Activated naive CD8-positive, alpha-beta T cell treated with anti-CD3 and anti-CD28 coated beads, Interleukin-2, amount 10 ng/mL, durations not matched to agents 7 days and 5 days (primary cell): ENCODE data around the gene DDX1. TPM values are rescaled to one million over a fixed set of nuclear protein-coding genes. Genes with fewer than 3 reads are reported as not detected.
A peak's percentile ranks its signal among the peaks of the same experiment; 100 is the strongest.

Experiments
- ATAC-seq: fragments of 150-1000 bp; cut with Tn5 transposase; one replicate; pipeline ENCODE4 v1.10.0; 2021; ENCODE audit warnings: low read depth, moderate library complexity
- POLR2A ChIA-PET: fragments of 350-600 bp; sonication (Branson Sonifier 250); formaldehyde crosslinking; loops from one replicate; lab custom pipeline; 2021; ENCODE audit warnings: antibody characterized with exemption; lab: Charles Lee
- DNase-seq: peaks from one replicate; pipeline ENCODE4 v3.0.0; 2021
- H3K27ac Mint-ChIP-seq: one replicate; pipeline ENCODE4 v1.8.0; 2022; ENCODE audit warnings: mild to moderate bottlenecking, mixed read lengths
- H3K27me3 Mint-ChIP-seq: one replicate; pipeline ENCODE4 v1.8.0; 2022; ENCODE audit warnings: mild to moderate bottlenecking, moderate library complexity, mixed read lengths
- H3K36me3 Mint-ChIP-seq: one replicate; pipeline ENCODE4 v1.8.0; 2021; ENCODE audit warnings: mild to moderate bottlenecking, mixed read lengths
- H3K4me1 Mint-ChIP-seq: one replicate; pipeline ENCODE4 v1.8.0; 2021; ENCODE audit warnings: mixed read lengths
- H3K4me3 Mint-ChIP-seq: one replicate; pipeline ENCODE4 v1.8.0; 2022; ENCODE audit warnings: mild to moderate bottlenecking, moderate library complexity, mixed read lengths
- H3K9me3 Mint-ChIP-seq: one replicate; pipeline ENCODE4 v1.8.0; 2021; ENCODE audit warnings: mixed read lengths
- total RNA-seq, 2 experiments: library from RNA; stranded (reverse); gene quantifications; one replicate each; pipeline ENCODE4 v1.2.3, GENCODE V29; 2021

The DDX1 gene
- total RNA-seq, 2 experiments from 2014 or later, result 55.9 to 59.1 TPM

- peaks cover 10% of the 10 kb centered on the region for H3K4me1 Mint-ChIP-seq
- POLR2A ChIA-PET, result no interaction called here
- peaks cover 14% of the 10 kb centered on the region for H3K27me3 Mint-ChIP-seq
- H3K27ac Mint-ChIP-seq, result no peak overlapping the region
- no peaks in the 10 kb centered on the region for H3K36me3 Mint-ChIP-seq
- no peak for ATAC-seq
- no peak overlapping the region for H3K4me3 Mint-ChIP-seq
- H3K9me3 Mint-ChIP-seq, result no peaks in the 10 kb centered on the region
- DNase-seq, result no peak
These were observed 24.8 kb upstream of the DDX1 start for GRCh38 chr2:15566912-15567311.

GRCh38 chr2:15568874-15569273 is 22.8 kb upstream of the DDX1 start:
- POLR2A ChIA-PET, result no interaction called here
- Mint-ChIP-seq H3K27ac (no peak overlapping the region), H3K4me3 (no peak overlapping the region), H3K4me1 (no peaks in the 10 kb centered on the region), H3K36me3 (no peaks in the 10 kb centered on the region), H3K27me3 (peaks cover 14% of the 10 kb centered on the region), H3K9me3 (no peaks in the 10 kb centered on the region)
- DNase-seq, result no peak
- no peak for ATAC-seq

- no peaks in the 10 kb centered on the region for H3K36me3 Mint-ChIP-seq
- H3K27me3 Mint-ChIP-seq, result peaks cover 9% of the 10 kb centered on the region
- DNase-seq (no peak), ATAC-seq (no peak)
- no peaks in the 10 kb centered on the region for H3K4me1 Mint-ChIP-seq
- POLR2A ChIA-PET, result no interaction called here
- no peak overlapping the region for H3K27ac Mint-ChIP-seq
- no peak overlapping the region for H3K4me3 Mint-ChIP-seq
- H3K9me3 Mint-ChIP-seq, result no peaks in the 10 kb centered on the region
These were observed 21.6 kb upstream of the DDX1 start for GRCh38 chr2:15570104-15570503.

DNA sequence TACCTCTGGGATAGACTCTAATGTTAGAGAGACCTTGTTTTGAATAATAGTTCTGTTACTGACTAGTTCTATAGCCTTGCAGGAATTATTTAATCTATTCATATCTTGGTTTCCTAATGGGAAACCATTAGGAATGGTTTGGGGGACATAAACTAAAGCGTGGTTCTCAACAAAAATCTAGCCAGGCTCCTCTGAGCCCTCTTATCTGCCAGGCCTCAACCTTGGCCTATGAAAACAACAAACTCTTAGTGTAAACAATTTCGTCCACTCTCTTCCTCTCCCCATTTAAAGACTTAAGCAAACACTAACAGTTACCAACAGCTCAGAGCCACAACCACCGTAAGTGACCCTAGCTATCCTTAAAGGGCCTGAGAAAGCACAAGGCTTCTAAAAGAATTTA is 19.9 kb upstream of the DDX1 start:
- Mint-ChIP-seq H3K27ac (no peak overlapping the region), H3K27me3 (peaks cover 5% of the 10 kb centered on the region), H3K4me1 (no peaks in the 10 kb centered on the region), H3K9me3 (no peaks in the 10 kb centered on the region), H3K36me3 (no peaks in the 10 kb centered on the region), H3K4me3 (no peak overlapping the region)
- ATAC-seq, result no peak
- POLR2A ChIA-PET, result no interaction called here
- no peak for DNase-seq

GRCh38 chr2:15577071-15577735 is 14.5 kb upstream of the DDX1 start:
- POLR2A ChIA-PET, result no interaction called here
- DNase-seq, result peak; percentile 79
- peaks cover 1% of the 10 kb centered on the region for H3K4me1 Mint-ChIP-seq
- H3K4me3 Mint-ChIP-seq, result no peak overlapping the region
- peaks cover 2% of the 10 kb centered on the region for H3K27me3 Mint-ChIP-seq
- H3K9me3 Mint-ChIP-seq, result no peaks in the 10 kb centered on the region
- H3K27ac Mint-ChIP-seq, result no peak overlapping the region
- peak; percentile 96 for ATAC-seq
- H3K36me3 Mint-ChIP-seq, result no peaks in the 10 kb centered on the region

DNA sequence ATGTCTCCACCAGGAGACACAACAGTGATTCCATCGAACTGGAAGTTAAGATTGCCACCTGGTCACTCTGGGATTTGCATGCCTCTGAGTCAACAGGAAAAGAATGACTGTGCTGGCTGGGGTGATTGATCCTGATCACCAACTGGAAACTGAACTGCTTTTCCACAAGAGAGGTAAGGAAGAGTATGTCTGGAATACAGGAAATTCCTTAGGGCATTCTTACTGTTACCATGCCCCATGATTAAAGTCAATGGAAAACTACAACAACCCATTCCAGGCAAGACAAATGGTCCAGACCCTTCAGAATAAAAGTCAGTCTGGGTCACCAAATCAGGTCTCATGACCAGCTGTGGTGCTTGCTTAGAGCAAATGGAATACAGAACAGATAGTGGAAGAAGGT is 12.0 kb upstream of the DDX1 start:
- peaks cover 1% of the 10 kb centered on the region for H3K4me1 Mint-ChIP-seq
- H3K4me3 Mint-ChIP-seq, result no peak overlapping the region
- ATAC-seq, result no peak
- H3K27me3 Mint-ChIP-seq, result peaks cover 2% of the 10 kb centered on the region
- POLR2A ChIA-PET, result no interaction called here
- no peaks in the 10 kb centered on the region for H3K9me3 Mint-ChIP-seq
- H3K27ac Mint-ChIP-seq, result no peak overlapping the region
- no peaks in the 10 kb centered on the region for H3K36me3 Mint-ChIP-seq
- no peak for DNase-seq

GRCh38 chr2:15580451-15580850 is 11.2 kb upstream of the DDX1 start:
- peaks cover 1% of the 10 kb centered on the region for H3K4me1 Mint-ChIP-seq
- H3K27me3 Mint-ChIP-seq, result peaks cover 2% of the 10 kb centered on the region
- no peaks in the 10 kb centered on the region for H3K36me3 Mint-ChIP-seq
- no peak overlapping the region for H3K27ac Mint-ChIP-seq
- ATAC-seq (no peak), DNase-seq (no peak)
- no peak overlapping the region for H3K4me3 Mint-ChIP-seq
- no peaks in the 10 kb centered on the region for H3K9me3 Mint-ChIP-seq
- POLR2A ChIA-PET, result no interaction called here

DNA sequence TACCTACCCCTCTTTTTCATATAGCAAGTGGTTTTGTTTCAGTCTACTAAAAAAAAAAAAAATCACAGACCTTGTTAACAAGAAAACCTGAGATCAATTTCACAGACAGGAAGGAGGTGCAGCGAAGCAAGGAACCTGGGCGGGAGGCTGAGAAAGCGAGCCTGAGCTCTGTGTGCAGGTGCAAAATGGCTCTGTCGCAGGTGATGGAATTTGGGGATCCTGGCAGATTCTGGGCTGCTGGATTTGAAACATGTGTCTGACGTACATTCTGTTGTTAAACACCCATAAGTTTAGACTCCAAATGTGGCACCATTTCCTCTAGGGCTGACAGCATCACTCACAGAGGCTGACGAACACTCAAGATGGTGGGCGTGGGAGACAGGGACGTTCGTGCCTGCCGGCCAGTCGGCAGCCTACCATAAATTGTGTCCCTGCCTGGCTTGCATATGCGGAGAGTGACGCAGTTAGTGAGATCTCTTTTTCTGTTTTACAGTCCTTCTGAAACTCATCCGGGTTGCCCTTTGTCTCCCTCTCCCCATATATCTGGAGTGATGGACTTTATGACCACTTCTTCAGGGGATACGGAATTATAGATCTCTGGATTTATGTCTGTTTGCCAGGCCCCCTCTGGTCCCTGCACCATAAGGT is 8.8 kb upstream of the DDX1 start:
- Mint-ChIP-seq H3K4me3 (no peak overlapping the region), H3K9me3 (no peaks in the 10 kb centered on the region), H3K27me3 (peaks cover 2% of the 10 kb centered on the region), H3K4me1 (no peaks in the 10 kb centered on the region), H3K36me3 (no peaks in the 10 kb centered on the region), H3K27ac (no peak overlapping the region)
- ATAC-seq, result no peak
- POLR2A ChIA-PET, result no interaction called here
- no peak for DNase-seq

DNA sequence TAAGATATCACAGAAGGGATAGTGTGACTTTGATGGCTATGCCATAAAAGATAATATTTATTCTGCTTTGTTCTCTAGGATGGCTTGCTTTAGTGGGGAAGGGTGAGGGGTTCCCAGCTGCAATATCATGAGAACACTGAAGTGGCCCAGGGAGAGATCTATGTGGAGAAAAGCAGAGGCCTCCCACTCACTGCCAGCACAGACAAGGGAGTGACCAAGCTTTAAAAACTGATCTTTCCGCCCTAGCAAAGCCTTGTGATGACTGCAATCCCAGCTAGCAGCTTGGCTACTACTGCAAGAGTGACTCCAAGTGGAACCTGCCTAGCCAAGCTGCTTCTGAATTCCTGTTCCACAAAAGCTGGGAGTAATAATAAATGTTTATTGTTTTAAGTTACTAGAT is 7.8 kb upstream of the DDX1 start:
- Mint-ChIP-seq H3K4me1 (no peaks in the 10 kb centered on the region), H3K27me3 (peaks cover 2% of the 10 kb centered on the region), H3K9me3 (no peaks in the 10 kb centered on the region), H3K4me3 (no peak overlapping the region), H3K36me3 (no peaks in the 10 kb centered on the region), H3K27ac (no peak overlapping the region)
- POLR2A ChIA-PET, result no interaction called here
- DNase-seq, result no peak
- ATAC-seq, result no peak

- DNase-seq (no peak), ATAC-seq (no peak)
- Mint-ChIP-seq H3K27ac (no peak overlapping the region), H3K4me3 (no peak overlapping the region), H3K4me1 (no peaks in the 10 kb centered on the region), H3K36me3 (no peaks in the 10 kb centered on the region), H3K9me3 (no peaks in the 10 kb centered on the region), H3K27me3 (no peaks in the 10 kb centered on the region)
- POLR2A ChIA-PET, result no interaction called here
These were observed 7.4 kb upstream of the DDX1 start for GRCh38 chr2:15584316-15584715.

DNA sequence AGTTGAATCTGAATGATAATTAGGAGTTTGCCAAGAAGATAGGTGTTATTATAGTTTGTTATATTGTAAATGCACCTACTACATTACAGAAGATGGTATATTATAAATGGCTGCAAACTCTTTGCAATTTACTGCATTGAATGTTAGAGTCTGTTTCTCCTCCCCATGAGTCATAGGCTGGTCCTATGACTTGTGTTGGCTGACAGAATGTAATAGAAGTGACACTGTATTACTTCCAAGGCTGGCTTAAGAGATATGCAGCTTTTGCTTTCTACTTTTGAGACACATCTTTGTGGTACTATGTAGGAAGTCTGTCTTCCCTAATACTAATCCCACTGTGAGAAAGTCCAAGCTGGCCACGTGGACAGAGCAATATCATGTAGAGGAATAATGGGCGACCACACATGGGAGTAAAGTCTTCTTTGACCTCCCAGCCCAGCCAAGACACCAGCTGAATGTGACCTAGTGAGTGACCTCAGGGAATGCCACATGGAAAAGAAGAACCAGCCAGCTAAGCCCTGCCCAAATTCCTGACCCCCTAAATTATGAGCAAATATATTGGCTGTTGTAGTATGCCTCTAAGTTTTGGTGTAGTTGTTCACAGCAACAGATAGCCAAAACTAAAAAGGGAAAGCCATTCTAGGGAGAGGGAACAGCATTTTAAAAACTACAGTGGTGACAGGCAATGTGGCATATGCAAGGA is 6.8 kb upstream of the DDX1 start:
- no peaks in the 10 kb centered on the region for H3K36me3 Mint-ChIP-seq
- H3K4me1 Mint-ChIP-seq, result no peaks in the 10 kb centered on the region
- DNase-seq, result no peak
- H3K27me3 Mint-ChIP-seq, result no peaks in the 10 kb centered on the region
- POLR2A ChIA-PET, result no interaction called here
- H3K9me3 Mint-ChIP-seq, result no peaks in the 10 kb centered on the region
- ATAC-seq, result no peak
- H3K4me3 Mint-ChIP-seq, result no peak overlapping the region
- H3K27ac Mint-ChIP-seq, result no peak overlapping the region

GRCh38 chr2:15588329-15588919 is 3.2 kb upstream of the DDX1 start:
- no peak for DNase-seq
- H3K27ac Mint-ChIP-seq, result no peak overlapping the region
- H3K9me3 Mint-ChIP-seq, result no peaks in the 10 kb centered on the region
- peaks cover under 1% of the 10 kb centered on the region for H3K36me3 Mint-ChIP-seq
- POLR2A ChIA-PET, result no interaction called here
- H3K4me1 Mint-ChIP-seq, result peaks cover 14% of the 10 kb centered on the region
- H3K4me3 Mint-ChIP-seq, result no peak overlapping the region
- ATAC-seq, result no peak
- H3K27me3 Mint-ChIP-seq, result no peaks in the 10 kb centered on the region

GRCh38 chr2:15591373-15591691 is 336 bp upstream of the DDX1 start:
- Mint-ChIP-seq H3K36me3 (peaks cover 13% of the 10 kb centered on the region), H3K9me3 (no peaks in the 10 kb centered on the region), H3K27ac (peak overlapping the region; percentile 86), H3K4me3 (peak overlapping the region; percentile 84), H3K27me3 (no peaks in the 10 kb centered on the region), H3K4me1 (peaks cover 25% of the 10 kb centered on the region)
- POLR2A ChIA-PET, result interaction anchor here (0.9 to 2.0 kb wide), 3 partner anchors 30 to 449 kb away, joined by 3 to 8 read pairs (median 6); partner anchors contain the start of gene NBAS
- no peak for DNase-seq
- ATAC-seq, result no peak
